Naive thymus-derived CD8-positive, alpha-beta T cell (primary cell): ENCODE results near the gene ZNF581. TPM values are rescaled to one million over a fixed set of nuclear protein-coding genes. Genes with fewer than 3 reads are reported as not detected.
A peak's percentile ranks its signal among the peaks of the same experiment; 100 is the strongest.

Source experiments
- ATAC-seq, 2 donors: fragments of 150-1000 bp; cut with Tn5 transposase in 1 of 2; sonication (Bioruptor Pico), chemical (Tn5 transposase) in 1 of 2; 1 replicate in 1 of 2; 2 replicates in 1 of 2; pipeline ENCODE4 v1.10.0; 2021; ENCODE audit warnings: mild to moderate bottlenecking in 2 of 2, moderate library complexity in 2 of 2
- POLR2A ChIA-PET: fragments of 350-600 bp; sonication (Branson Sonifier 250); formaldehyde crosslinking; loops from one replicate; lab custom pipeline; 2021; ENCODE audit warnings: antibody characterized with exemption; lab: Charles Lee
- DNase-seq, 10 donors: peaks; one replicate each; pipeline versions ENCODE4 v3.0.0 to v3.0.0-alpha.2; 2020 to 2022
- H3K27ac Mint-ChIP-seq, 10 donors: one replicate each; pipeline ENCODE4 v1.8.0; 2020 to 2022; ENCODE audit warnings: mild to moderate bottlenecking in 10 of 10, mixed read lengths in 10 of 10, moderate library complexity in 4 of 10, inconsistent platforms in 1 of 10
- H3K27me3 Mint-ChIP-seq, 5 donors: one replicate each; pipeline ENCODE4 v1.8.0; 2021 to 2022; ENCODE audit warnings: mixed read lengths in 5 of 5
- H3K36me3 Mint-ChIP-seq, 3 donors: one replicate each; pipeline ENCODE4 v1.8.0; 2020 to 2022; ENCODE audit warnings: mixed read lengths in 3 of 3, mild to moderate bottlenecking in 2 of 3, inconsistent platforms in 1 of 3
- H3K4me1 Mint-ChIP-seq, 4 donors: one replicate each; pipeline ENCODE4 v1.8.0; 2021 to 2022; ENCODE audit warnings: mixed read lengths in 4 of 4
- H3K4me3 Mint-ChIP-seq, 10 donors: one replicate each; pipeline ENCODE4 v1.8.0; 2020 to 2022; ENCODE audit warnings: mild to moderate bottlenecking in 10 of 10, mixed read lengths in 10 of 10, moderate library complexity in 6 of 10, inconsistent platforms in 1 of 10
- H3K9me3 Mint-ChIP-seq, 9 donors: one replicate each; pipeline ENCODE4 v1.8.0; 2020 to 2022; ENCODE audit warnings: mixed read lengths in 9 of 9, mild to moderate bottlenecking in 3 of 9, inconsistent platforms in 1 of 9, moderate library complexity in 1 of 9
- polyA plus RNA-seq, 3 donors: library from polyadenylated mRNA; unstranded; fragments of 300-500 nt; fragmentation: Illumina TruSeq; gene quantifications; one replicate each; pipeline ENCODE4 v1.2.3, GENCODE V29; 2021
- total RNA-seq, 8 experiments: library from RNA in 2 of 8; stranded (reverse) in 2 of 8; gene quantifications; one replicate each; pipeline ENCODE4 v1.2.3 and lab custom pipeline; 2021 to 2026

ZNF581 gene
- total and polyA plus RNA-seq, 5 experiments from 2014 or later, result 21.2 to 36.3 (median 34.9) TPM

- ATAC-seq, result no peak
- peak overlapping the region in 1 of 10 donors; percentile 12 for H3K27ac Mint-ChIP-seq
- H3K4me1 Mint-ChIP-seq, result no peaks in the 10 kb centered on the region
- DNase-seq, result peak in 1 of 10 donors; percentile 46
- POLR2A ChIA-PET, result no interaction called here
- H3K4me3 Mint-ChIP-seq, result no peak overlapping the region
- no peaks in the 10 kb centered on the region for H3K9me3 Mint-ChIP-seq
- no peaks in the 10 kb centered on the region for H3K27me3 Mint-ChIP-seq
- H3K36me3 Mint-ChIP-seq, result peaks cover 0 to 67% (median 4%) of the 10 kb centered on the region in 3 donors
Measured at GRCh38 chr19:55694656-55695491, 51.4 kb downstream of the ZNF581 start.

Other genes with a start within 250 kb of the ZNF581 start
- gene UBE2S, start 235.9 kb upstream of the ZNF581 start, total RNA-seq, result 10 to 100 TPM; 18.1 to 20.2 TPM
- 10 to 100 TPM; 18.6 to 25.8 (median 24.5) TPM for gene UBE2S, start 235.9 kb upstream of the ZNF581 start, polyA plus RNA-seq
- not detected for gene SHISA7, start 200.3 kb upstream of the ZNF581 start, total RNA-seq
- gene SHISA7, start 200.3 kb upstream of the ZNF581 start, polyA plus RNA-seq, result not detected
- 10 to 100 TPM; 10.5 to 11.0 TPM for gene ISOC2, start 182.0 kb upstream of the ZNF581 start, total RNA-seq
- gene ISOC2, start 182.0 kb upstream of the ZNF581 start, polyA plus RNA-seq, result 10 to 100 TPM; 30.5 to 35.6 (median 34.2) TPM
- gene C19orf85, start 178.9 kb upstream of the ZNF581 start, total RNA-seq, result not detected
- gene C19orf85, start 178.9 kb upstream of the ZNF581 start, polyA plus RNA-seq, result not detected
- gene ZNF628, start 167.0 kb upstream of the ZNF581 start, total RNA-seq, result 10 to 100 TPM; 13.2 to 15.6 TPM
- under 1 TPM; 0.26 to 0.42 (median 0.32) TPM for gene ZNF628, start 167.0 kb upstream of the ZNF581 start, polyA plus RNA-seq
- 10 to 100 TPM in 1 of 2 experiments, 1 to 10 TPM in 1; 8.0 to 10.4 TPM for gene NAT14, start 158.5 kb upstream of the ZNF581 start, total RNA-seq
- gene NAT14, start 158.5 kb upstream of the ZNF581 start, polyA plus RNA-seq, result 1 to 10 TPM; 4.1 to 8.8 (median 7.7) TPM
- gene SSC5D, start 155.2 kb upstream of the ZNF581 start, total RNA-seq, result 1 to 10 TPM; 1.3 to 1.4 TPM
- gene SSC5D, start 155.2 kb upstream of the ZNF581 start, polyA plus RNA-seq, result under 1 TPM in 2 of 3 donors, not detected in 1; 0.02 to 0.11 TPM
- gene SBK2, start 106.5 kb upstream of the ZNF581 start, total RNA-seq, result not detected
- not detected for gene SBK2, start 106.5 kb upstream of the ZNF581 start, polyA plus RNA-seq
- gene SBK3, start 98.1 kb upstream of the ZNF581 start, total RNA-seq, result not detected
- gene SBK3, start 98.1 kb upstream of the ZNF581 start, polyA plus RNA-seq, result not detected
- 10 to 100 TPM in 1 of 2 experiments, 1 to 10 TPM in 1; 9.8 to 10.2 TPM for gene ZNF579, start 62.8 kb upstream of the ZNF581 start, total RNA-seq
- gene ZNF579, start 62.8 kb upstream of the ZNF581 start, polyA plus RNA-seq, result under 1 TPM; 0.16 to 0.39 (median 0.20) TPM
- gene FIZ1, start 44.1 kb upstream of the ZNF581 start, total RNA-seq, result 10 to 100 TPM; 19.0 to 22.0 TPM
- gene FIZ1, start 44.1 kb upstream of the ZNF581 start, polyA plus RNA-seq, result 1 to 10 TPM; 2.8 to 5.4 (median 3.4) TPM
- gene ZNF524, start 43.4 kb upstream of the ZNF581 start, total RNA-seq, result 10 to 100 TPM; 19.1 to 20.7 TPM
- gene ZNF524, start 43.4 kb upstream of the ZNF581 start, polyA plus RNA-seq, result 10 to 100 TPM; 21.5 to 31.6 (median 23.6) TPM
- gene ZNF865, start 38.0 kb upstream of the ZNF581 start, total RNA-seq, result 10 to 100 TPM; 21.6 to 24.4 TPM
- gene ZNF865, start 38.0 kb upstream of the ZNF581 start, polyA plus RNA-seq, result under 1 TPM in 2 of 3 donors, not detected in 1; 0.22 to 0.33 TPM
- 1 to 10 TPM; 8.1 to 9.2 TPM for gene ZNF784, start 19.1 kb upstream of the ZNF581 start, total RNA-seq
- gene ZNF784, start 19.1 kb upstream of the ZNF581 start, polyA plus RNA-seq, result 1 to 10 TPM in 2 of 3 donors, under 1 TPM in 1; 0.64 to 1.4 (median 1.1) TPM
- 100 to 1,000 TPM; 110 to 111 TPM for gene ZNF580, start 2.6 kb upstream of the ZNF581 start, total RNA-seq
- 10 to 100 TPM; 15.3 to 21.7 (median 20.3) TPM for gene ZNF580, start 2.6 kb upstream of the ZNF581 start, polyA plus RNA-seq
- 1 to 10 TPM; 5.3 to 8.3 TPM for gene CCDC106, start 4.6 kb downstream of the ZNF581 start, total RNA-seq
- gene CCDC106, start 4.6 kb downstream of the ZNF581 start, polyA plus RNA-seq, result 1 to 10 TPM; 2.6 to 4.4 (median 4.3) TPM
- gene U2AF2, start 11.4 kb downstream of the ZNF581 start, total RNA-seq, result 100 to 1,000 TPM; 284 to 289 TPM
- 10 to 100 TPM in 1 of 3 donors, 1 to 10 TPM in 2; 6.6 to 10.6 (median 8.1) TPM for gene U2AF2, start 11.4 kb downstream of the ZNF581 start, polyA plus RNA-seq
- 10 to 100 TPM; 49.5 to 52.2 TPM for gene EPN1, start 31.6 kb downstream of the ZNF581 start, total RNA-seq
- 10 to 100 TPM in 1 of 3 donors, 1 to 10 TPM in 2; 5.5 to 15.8 (median 7.5) TPM for gene EPN1, start 31.6 kb downstream of the ZNF581 start, polyA plus RNA-seq
- not detected for gene NLRP9, start 94.8 kb downstream of the ZNF581 start, total RNA-seq
- not detected for gene NLRP9, start 94.8 kb downstream of the ZNF581 start, polyA plus RNA-seq
- gene RFPL4A, start 115.4 kb downstream of the ZNF581 start, total RNA-seq, result not detected
- gene RFPL4A, start 115.4 kb downstream of the ZNF581 start, polyA plus RNA-seq, result not detected
- not detected for gene RFPL4AL1, start 125.5 kb downstream of the ZNF581 start, total RNA-seq
- gene RFPL4AL1, start 125.5 kb downstream of the ZNF581 start, polyA plus RNA-seq, result not detected
- not detected for gene NLRP11, start 188.3 kb downstream of the ZNF581 start, total RNA-seq
- gene NLRP11, start 188.3 kb downstream of the ZNF581 start, polyA plus RNA-seq, result not detected
- not detected for gene NLRP4, start 192.9 kb downstream of the ZNF581 start, total RNA-seq
- gene NLRP4, start 192.9 kb downstream of the ZNF581 start, polyA plus RNA-seq, result not detected